A673 (cell line): ENCODE data around the gene PKP3. TPM values are rescaled to one million over a fixed set of nuclear protein-coding genes. Genes with fewer than 3 reads are reported as not detected.
"Not testable (repeated sequence)": the region's sequence is repeated elsewhere in the genome, so short reads cannot be mapped to it uniquely, and the experiment has no call there.

Source experiments
- BruUV-seq: library from RNA; stranded (reverse); fragments of 400-500 nt; replicated peaks from 2 replicates; lab custom pipeline; 2021; lab: Mats Ljungman, UMichigan
- CTCF ChIA-PET: fragments of 300-600 bp; sonication (Branson Sonifier 250); formaldehyde crosslinking; loops from one replicate; lab custom pipeline; 2022; ENCODE audit warnings: antibody characterized with exemption; lab: Charles Lee
- POLR2A ChIA-PET: fragments of 300-600 bp; sonication (Branson Sonifier 250); formaldehyde crosslinking; loops from one replicate; lab custom pipeline; 2022; ENCODE audit warnings: antibody characterized with exemption; ENCODE audit not compliant: low non-redundant PET; lab: Charles Lee
- DNase-seq: peaks from one replicate; pipeline ENCODE4 v3.0.0-alpha.2; 2015; ENCODE audit warnings: low spot score
- H3K27ac ChIP-seq: fragments of 200-600 bp; sonication (generic); 2 replicates; pipeline ENCODE4 v1.5.1; 2016; ENCODE audit warnings: mixed run types, low read depth, mild to moderate bottlenecking, mixed read lengths, antibody characterized with exemption, low read length; ENCODE audit not compliant: poor library complexity, severe bottlenecking
- H3K27me3 ChIP-seq: fragments of 200-600 bp; sonication (generic); replicated peaks from 2 replicates; pipeline ENCODE4 v1.6.1; 2017; ENCODE audit warnings: mixed run types, low read depth, mild to moderate bottlenecking, mixed read lengths, antibody characterized with exemption, low read length; ENCODE audit not compliant: insufficient read depth, poor library complexity
- H3K36me3 ChIP-seq: fragments of 200-600 bp; sonication (generic); 2 replicates; pipeline ENCODE4 v1.6.1; 2016; ENCODE audit warnings: mixed run types, mild to moderate bottlenecking, mixed read lengths, antibody characterized with exemption, low read length; ENCODE audit not compliant: insufficient read depth, poor library complexity, severe bottlenecking
- H3K4me1 ChIP-seq: fragments of 200-600 bp; sonication (generic); 2 replicates; pipeline ENCODE4 v1.6.1; 2017; ENCODE audit warnings: mixed run types, mild to moderate bottlenecking, mixed read lengths, antibody characterized with exemption, low read length; ENCODE audit not compliant: insufficient read depth, poor library complexity, severe bottlenecking
- H3K4me3 ChIP-seq: fragments of 200-600 bp; sonication (generic); 2 replicates; pipeline ENCODE4 v1.5.1; 2016; ENCODE audit warnings: low read depth, mixed run types, mild to moderate bottlenecking, mixed read lengths, low read length; ENCODE audit not compliant: poor library complexity, severe bottlenecking
- H3K9me3 ChIP-seq: fragments of 200-600 bp; sonication (generic); 2 replicates; pipeline ENCODE4 v1.6.1; 2016; ENCODE audit warnings: mixed run types, low read depth, mild to moderate bottlenecking, mixed read lengths, antibody characterized with exemption, low read length; ENCODE audit not compliant: poor library complexity, severe bottlenecking
- CTCF ChIP-seq: fragments of 300-800, 200-600 bp; sonication (generic); conservative IDR thresholded peaks from 2 replicates; pipeline ENCODE4 v1.5.1; 2017; ENCODE audit warnings: low read depth, mild to moderate bottlenecking, antibody characterized with exemption, low read length, moderate library complexity, mixed read lengths
- EZH2 ChIP-seq: fragments of 200-600 bp; sonication (generic); IDR thresholded peaks from 2 replicates; pipeline ENCODE4 v1.6.1; 2017; ENCODE audit warnings: borderline replicate concordance, low read depth, mild to moderate bottlenecking, mixed read lengths, antibody characterized with exemption, low read length; ENCODE audit not compliant: poor library complexity, severe bottlenecking
- intact Hi-C: fragments of 100-400 bp; cut with micrococcal nuclease; formaldehyde crosslinking; loops from one replicate; pipeline ENCODE4 v1.10.0; 2022; ENCODE audit not compliant: unreplicated experiment
- total RNA-seq: library from RNA; stranded (reverse); gene quantifications from 2 replicates; pipeline ENCODE4 v1.2.3, GENCODE V29; 2021

PKP3 gene
- total RNA-seq, 1 experiment from 2014 or later = not detected

GRCh38 chr11:422249-422656 lies 28.2 kb downstream of the PKP3 start:
- CTCF ChIA-PET = no interaction called here
- no TSS peak for BruUV-seq
- no peaks in the 10 kb centered on the region for H3K4me1 ChIP-seq
- H3K4me3 ChIP-seq = no peak overlapping the region
- TF ChIP-seq EZH2 (no peak), CTCF (no peak)
- no peaks in the 10 kb centered on the region for H3K9me3 ChIP-seq
- POLR2A ChIA-PET = no interaction called here
- H3K27ac ChIP-seq = no peak overlapping the region
- peaks cover 29% of the 10 kb centered on the region for H3K27me3 ChIP-seq
- intact Hi-C loops = no loop called here
- no peak for DNase-seq
- H3K36me3 ChIP-seq = no peaks in the 10 kb centered on the region

DNA sequence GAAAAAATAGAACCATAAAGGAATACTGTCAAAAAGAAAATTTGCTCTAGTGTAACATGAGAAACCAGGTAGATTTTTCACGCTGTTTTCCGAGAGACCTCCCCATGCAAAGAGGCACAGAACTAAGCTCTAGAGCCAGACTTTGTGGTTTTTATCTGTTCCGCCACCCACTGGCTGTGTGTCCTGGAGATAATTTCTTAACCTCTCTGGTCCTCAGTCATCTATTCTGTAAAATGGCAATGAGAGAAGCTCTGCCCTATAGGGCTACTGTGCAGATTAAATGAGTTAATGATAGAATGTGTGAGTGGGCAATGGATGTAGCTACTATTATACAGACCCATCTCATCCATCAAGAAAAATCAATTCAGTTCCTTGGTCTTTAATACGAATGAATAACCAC lies 30.2 kb downstream of the PKP3 start:
- H3K27me3 ChIP-seq = peaks cover 13% of the 10 kb centered on the region
- no peak for TF ChIP-seq EZH2
- TF ChIP-seq CTCF = no peak
- BruUV-seq = no TSS peak
- no peak for DNase-seq
- H3K9me3 ChIP-seq = no peaks in the 10 kb centered on the region
- no peak overlapping the region for H3K27ac ChIP-seq
- ChIA-PET CTCF (no interaction called here), POLR2A (interaction anchor here (0.5 kb wide), 1 partner anchor 9 kb away, joined by 3 read pairs; the partner anchor contains the start of gene SIGIRR)
- no peak overlapping the region for H3K4me3 ChIP-seq
- no peaks in the 10 kb centered on the region for H3K36me3 ChIP-seq
- H3K4me1 ChIP-seq = no peaks in the 10 kb centered on the region
- intact Hi-C loops = no loop called here

DNA sequence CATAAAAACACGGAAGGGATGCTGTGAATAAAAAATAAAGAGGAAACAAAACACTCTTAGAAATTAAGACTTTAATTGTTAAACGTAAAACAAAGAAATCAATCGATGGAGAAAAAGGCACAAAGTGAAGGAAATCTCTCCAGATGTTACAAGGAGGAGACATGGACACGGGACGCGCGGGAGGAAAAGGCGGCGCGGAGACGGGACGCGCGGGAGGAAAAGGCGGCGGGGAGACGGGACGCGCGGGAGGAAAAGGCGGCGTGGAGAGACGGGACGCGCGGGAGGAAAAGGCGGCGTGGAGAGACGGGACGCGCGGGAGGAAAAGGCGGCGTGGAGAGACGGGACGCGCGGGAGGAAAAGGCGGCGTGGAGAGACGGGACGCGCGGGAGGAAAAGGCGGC lies 30.8 kb downstream of the PKP3 start:
- H3K27ac ChIP-seq, H3K4me1 ChIP-seq, intact Hi-C loops, H3K9me3 ChIP-seq, BruUV-seq, H3K36me3 ChIP-seq, H3K4me3 ChIP-seq, DNase-seq, CTCF ChIA-PET: not testable (repeated sequence)
- H3K27me3 ChIP-seq = peaks cover 13% of the 10 kb centered on the region
- POLR2A ChIA-PET = interaction anchor here (0.5 kb wide), 1 partner anchor 10 kb away, joined by 3 read pairs; the partner anchor contains the start of gene SIGIRR

GRCh38 chr11:425301-425700 lies 31.3 kb downstream of the PKP3 start:
- intact Hi-C loops = no loop called here
- no peaks in the 10 kb centered on the region for H3K36me3 ChIP-seq
- H3K9me3 ChIP-seq = no peaks in the 10 kb centered on the region
- ChIA-PET CTCF (no interaction called here), POLR2A (no interaction called here)
- TF ChIP-seq CTCF (no peak), EZH2 (no peak)
- H3K4me1 ChIP-seq = no peaks in the 10 kb centered on the region
- H3K27ac ChIP-seq = no peak overlapping the region
- no peak overlapping the region for H3K4me3 ChIP-seq
- BruUV-seq = no TSS peak
- DNase-seq = no peak
- peaks cover 13% of the 10 kb centered on the region for H3K27me3 ChIP-seq
